SK-N-SH (cell line): ENCODE results near the gene SLC37A1. TPM values are rescaled to one million over a fixed set of nuclear protein-coding genes. Genes with fewer than 3 reads are reported as not detected.

Experiments
- CTCF ChIA-PET: fragments of 300-600, 350-600 bp; formaldehyde crosslinking; extraction: SDS; loops from one replicate; lab custom pipeline; 2021; lab: Yijun Ruan, JAX
- POLR2A ChIA-PET: fragments of 350-600 bp; sonication (Branson Sonifier 250); formaldehyde crosslinking; extraction: SDS; loops from one replicate; lab custom pipeline; 2020; ENCODE audit warnings: antibody characterized with exemption, inconsistent platforms; lab: Yijun Ruan, JAX
- DNase-seq: peaks from one replicate; pipeline ENCODE4 v3.0.0; 2012
- H2AFZ ChIP-seq: fragments of 200-600 bp; sonication (generic); 2 replicates; pipeline ENCODE4 v1.8.1; 2016; ENCODE audit warnings: antibody characterized with exemption, mild to moderate bottlenecking, low read depth
- H3F3A ChIP-seq: fragments of 200-600 bp; sonication (generic); replicated peaks from 2 replicates; pipeline ENCODE3; 2016; ENCODE audit warnings: antibody characterized with exemption, mild to moderate bottlenecking; ENCODE audit not compliant: insufficient read depth
- H3K27ac ChIP-seq, 2 experiments: fragments of 200-500 bp in 1 of 2; fragments of 200-600 bp in 1 of 2; sonication (Bioruptor generic) in 1 of 2; sonication (generic), shearing (Covaris generic) in 1 of 2; 2 replicates each; pipeline versions ENCODE4 v1.5.1 to v1.6.1; 2014 to 2016; ENCODE audit warnings: low read depth in 2 of 2, inconsistent platforms in 1 of 2, low read length in 1 of 2, mild to moderate bottlenecking in 1 of 2, mixed read lengths in 1 of 2
- H3K27me3 ChIP-seq: fragments of 200-600 bp; sonication (generic), shearing (Covaris generic); 2 replicates; pipeline ENCODE4 v1.6.1; 2016; ENCODE audit warnings: mixed run types; ENCODE audit not compliant: insufficient read depth
- H3K36me3 ChIP-seq, 2 experiments: fragments of 200-500 bp in 1 of 2; fragments of 200-600 bp in 1 of 2; sonication (Bioruptor generic) in 1 of 2; sonication (generic) in 1 of 2; replicated peaks in 1 of 2; 2 replicates each; pipeline versions ENCODE3 to v1.5.1; 2014 to 2016; ENCODE audit warnings: low read length in 1 of 2, mild to moderate bottlenecking in 1 of 2; ENCODE audit not compliant: insufficient read depth in 2 of 2, control insufficient read depth in 1 of 2
- H3K4me1 ChIP-seq, 2 experiments: fragments of 200-500 bp in 1 of 2; fragments of 200-600 bp in 1 of 2; sonication (Bioruptor generic) in 1 of 2; sonication (generic), shearing (Covaris generic) in 1 of 2; 2 replicates each; pipeline versions ENCODE4 v1.5.1 to v1.6.1; 2014 to 2016; ENCODE audit warnings: low read depth in 1 of 2, low read length in 1 of 2, mixed run types in 1 of 2; ENCODE audit not compliant: insufficient read depth in 2 of 2, control insufficient read depth in 1 of 2
- H3K4me2 ChIP-seq: fragments of 200-600 bp; sonication (generic), shearing (Covaris generic); 2 replicates; pipeline ENCODE4 v1.6.1; 2017; ENCODE audit warnings: mixed run types
- H3K4me3 ChIP-seq, 2 experiments: fragments of 200-500 bp in 1 of 2; fragments of 200-600 bp in 1 of 2; sonication (Bioruptor generic) in 1 of 2; sonication (generic), shearing (Covaris generic) in 1 of 2; 2 replicates each; pipeline versions ENCODE4 v1.5.1 to v1.8.1; 2014 to 2016; ENCODE audit warnings: low read depth in 2 of 2, inconsistent platforms in 1 of 2, low read length in 1 of 2, mild to moderate bottlenecking in 1 of 2, mixed read lengths in 1 of 2, moderate library complexity in 1 of 2
- H3K79me2 ChIP-seq: fragments of 200-600 bp; sonication (generic); 2 replicates; pipeline ENCODE4 v1.8.1; 2017; ENCODE audit warnings: mild to moderate bottlenecking; ENCODE audit not compliant: insufficient read depth
- H3K9ac ChIP-seq: fragments of 200-600 bp; sonication (generic); 2 replicates; pipeline ENCODE4 v1.6.1; 2017; ENCODE audit warnings: mixed run types
- H3K9me2 ChIP-seq: fragments of 200-600 bp; sonication (generic); 2 replicates; pipeline ENCODE4 v1.6.1; 2017; ENCODE audit warnings: mixed run types
- H3K9me3 ChIP-seq: fragments of 200-600 bp; sonication (generic); 2 replicates; pipeline ENCODE4 v1.6.1; 2017; ENCODE audit warnings: mixed run types, mild to moderate bottlenecking, moderate library complexity
- H4K20me1 ChIP-seq: fragments of 200-600 bp; sonication (generic); 2 replicates; pipeline ENCODE4 v1.6.1; 2017; ENCODE audit warnings: mild to moderate bottlenecking, mixed run types; ENCODE audit not compliant: insufficient read depth
- CHD2 ChIP-seq: fragments of 150-350 bp; IDR thresholded peaks from 2 replicates; pipeline ENCODE4 v1.6.1; 2018; ENCODE audit warnings: low read length; ENCODE audit not compliant: partially characterized antibody
- ELF1 ChIP-seq: IDR thresholded peaks from 2 replicates; pipeline ENCODE4 v1.4.0; 2012
- EZH2phosphoT487 ChIP-seq: fragments of 200-600 bp; sonication (generic); IDR thresholded peaks from 2 replicates; pipeline ENCODE4 v1.6.1; 2017; ENCODE audit warnings: low read depth, mixed run types, mild to moderate bottlenecking, antibody characterized with exemption, moderate library complexity, borderline replicate concordance
- FOSL2 ChIP-seq: IDR thresholded peaks from 2 replicates; pipeline ENCODE4 v1.4.0; 2012; ENCODE audit warnings: low read depth, mild to moderate bottlenecking, moderate library complexity, borderline replicate concordance
- FOXM1 ChIP-seq: IDR thresholded peaks from 2 replicates; pipeline ENCODE4 v1.4.0; 2012; ENCODE audit warnings: low read depth, mild to moderate bottlenecking
- GATA2 ChIP-seq: sonication (generic); formaldehyde crosslinking; IDR thresholded peaks from 2 replicates; pipeline ENCODE4 v1.5.0; 2020; ENCODE audit warnings: mild to moderate bottlenecking, missing genetic modification reagents
- MEF2A ChIP-seq: IDR thresholded peaks from 2 replicates; pipeline ENCODE4 v1.4.0; 2012; ENCODE audit warnings: low read depth, borderline replicate concordance
- MXI1 ChIP-seq: IDR thresholded peaks from 2 replicates; pipeline ENCODE4 v1.6.1; 2012; ENCODE audit warnings: mild to moderate bottlenecking, low read depth, low read length, improper control_type of control experiment
- NRF1 ChIP-seq: IDR thresholded peaks from 2 replicates; pipeline ENCODE4 v1.6.1; 2012; ENCODE audit warnings: low read depth, mild to moderate bottlenecking, low read length
- POLR2AphosphoS5 ChIP-seq: IDR thresholded peaks from 2 replicates; pipeline ENCODE4 v1.6.1; 2012; ENCODE audit warnings: low read depth, low read length
- RCOR1 ChIP-seq: fragments of 150-350 bp; IDR thresholded peaks from 2 replicates; pipeline ENCODE4 v1.6.1; 2017; ENCODE audit warnings: antibody characterized with exemption, low read length
- REST ChIP-seq: IDR thresholded peaks from 2 replicates; pipeline ENCODE4 v1.6.1; 2012; ENCODE audit warnings: mild to moderate bottlenecking, low read depth, low read length, moderate library complexity
- RFX5 ChIP-seq: IDR thresholded peaks from 2 replicates; pipeline ENCODE4 v1.6.1; 2012; ENCODE audit warnings: mild to moderate bottlenecking, improper control_type of control experiment, low read length
- SIN3A ChIP-seq: IDR thresholded peaks from 2 replicates; pipeline ENCODE4 v1.6.1; 2012; ENCODE audit warnings: low read depth, mild to moderate bottlenecking, low read length, moderate library complexity, borderline replicate concordance
- TAF1 ChIP-seq: IDR thresholded peaks from 2 replicates; pipeline ENCODE4 v1.6.1; 2012; ENCODE audit warnings: low read depth, mild to moderate bottlenecking, low read length, moderate library complexity, borderline replicate concordance
- TCF12 ChIP-seq: IDR thresholded peaks from 2 replicates; pipeline ENCODE4 v1.4.0; 2012
- TEAD4 ChIP-seq: IDR thresholded peaks from 2 replicates; pipeline ENCODE4 v1.4.0; 2012; ENCODE audit warnings: mild to moderate bottlenecking, borderline replicate concordance; ENCODE audit not compliant: insufficient read depth
- WGBS: methylation state at CpG from one replicate; pipeline ENCODE4 v1.1.6; 2017; ENCODE audit warnings: low lambda C conversion rate; 5-methylcytosine and 5-hydroxymethylcytosine counted together
- polyA plus RNA-seq, 3 experiments: library from polyadenylated mRNA; depleted of rRNA; stranded (reverse); fragments of >200 nt; gene quantifications; 2 replicates each; pipeline ENCODE4 v1.2.3, GENCODE V29; 2012
- TF ChIP-seq, protein P1 (sequence below): IDR thresholded peaks from 2 replicates; pipeline ENCODE4 v1.4.0; 2012; ENCODE audit warnings: low read depth
- TF ChIP-seq, protein P2 (sequence below): IDR thresholded peaks from 2 replicates; pipeline ENCODE4; 2012
- TF ChIP-seq, protein P3 (sequence below): IDR thresholded peaks from 2 replicates; pipeline ENCODE4 v1.4.0; 2012; ENCODE audit warnings: low read depth, borderline replicate concordance

SLC37A1 gene
- polyA plus RNA-seq, 1 of the 3 experiments (the other 2 are of a cell fraction): 2.8 TPM

DNA sequence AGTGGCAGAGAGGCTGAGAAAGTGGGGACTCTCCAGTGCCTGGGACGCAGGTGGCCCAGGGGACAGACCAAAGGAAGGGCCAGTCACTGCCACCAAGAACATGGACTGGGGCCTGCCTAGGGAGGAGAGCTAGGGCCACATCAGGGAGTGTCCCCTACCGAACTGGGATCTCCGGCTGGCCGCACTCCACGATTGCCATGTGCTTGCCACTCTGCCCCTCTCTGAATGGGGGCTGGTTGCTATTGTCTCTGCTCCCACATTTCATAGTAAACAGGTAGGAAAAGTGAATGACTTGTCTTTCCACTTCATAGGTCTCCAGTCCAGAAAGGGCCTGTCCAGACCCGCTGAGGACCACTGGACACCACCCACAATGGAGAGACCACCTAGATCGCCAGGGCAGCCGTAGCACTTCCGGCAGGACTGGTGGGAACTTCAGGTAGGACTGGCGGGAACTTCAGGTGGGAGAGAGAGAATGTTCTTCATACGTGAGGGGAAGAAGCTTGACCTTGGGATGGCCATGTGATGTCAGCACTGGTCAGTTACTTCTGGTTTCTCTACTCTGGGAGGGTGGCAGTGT lies 84.6 kb downstream of the SLC37A1 start:
- Histone ChIP-seq H3K4me3 (no peak overlapping the region), H3K4me2 (no peak overlapping the region), H2AFZ (no peak overlapping the region), H3K9me2 (no peaks in the 10 kb centered on the region), H3K79me2 (no peaks in the 10 kb centered on the region), H3K9ac (no peak overlapping the region), H3F3A (no peaks in the 10 kb centered on the region), H3K4me1 (peaks cover 0 to 4% of the 10 kb centered on the region in 2 experiments; a peak in 1 of 4 replicates), H3K27me3 (no peaks in the 10 kb centered on the region), H3K36me3 (no peaks in the 10 kb centered on the region), H3K9me3 (no peaks in the 10 kb centered on the region), H4K20me1 (no peaks in the 10 kb centered on the region), H3K27ac (no peak overlapping the region)
- ChIA-PET POLR2A (interaction anchor here (0.6 kb wide), 1 partner anchor 157 kb away, joined by 3 read pairs; no protein-coding TSS in a partner anchor), CTCF (no interaction called here)
- DNase-seq: no peak
- TF ChIP-seq, protein P1, sequence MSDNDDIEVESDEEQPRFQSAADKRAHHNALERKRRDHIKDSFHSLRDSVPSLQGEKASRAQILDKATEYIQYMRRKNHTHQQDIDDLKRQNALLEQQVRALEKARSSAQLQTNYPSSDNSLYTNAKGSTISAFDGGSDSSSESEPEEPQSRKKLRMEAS: no peak
- TF ChIP-seq, protein P2, sequence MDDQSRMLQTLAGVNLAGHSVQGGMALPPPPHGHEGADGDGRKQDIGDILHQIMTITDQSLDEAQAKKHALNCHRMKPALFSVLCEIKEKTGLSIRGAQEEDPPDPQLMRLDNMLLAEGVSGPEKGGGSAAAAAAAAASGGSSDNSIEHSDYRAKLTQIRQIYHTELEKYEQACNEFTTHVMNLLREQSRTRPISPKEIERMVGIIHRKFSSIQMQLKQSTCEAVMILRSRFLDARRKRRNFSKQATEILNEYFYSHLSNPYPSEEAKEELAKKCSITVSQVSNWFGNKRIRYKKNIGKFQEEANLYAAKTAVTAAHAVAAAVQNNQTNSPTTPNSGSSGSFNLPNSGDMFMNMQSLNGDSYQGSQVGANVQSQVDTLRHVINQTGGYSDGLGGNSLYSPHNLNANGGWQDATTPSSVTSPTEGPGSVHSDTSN: no peak
- TF ChIP-seq GATA2 (CRISPR knock-in tag) (no peak), CHD2 (no peak), TCF12 (no peak), REST (no peak), RFX5 (no peak), EZH2phosphoT487 (no peak), RCOR1 (no peak), POLR2AphosphoS5 (no peak), TAF1 (no peak), FOXM1 (no peak), MEF2A (no peak), FOSL2 (no peak), ELF1 (no peak), MXI1 (no peak), TEAD4 (no peak), NRF1 (no peak), SIN3A (no peak)
- TF ChIP-seq, protein P3, sequence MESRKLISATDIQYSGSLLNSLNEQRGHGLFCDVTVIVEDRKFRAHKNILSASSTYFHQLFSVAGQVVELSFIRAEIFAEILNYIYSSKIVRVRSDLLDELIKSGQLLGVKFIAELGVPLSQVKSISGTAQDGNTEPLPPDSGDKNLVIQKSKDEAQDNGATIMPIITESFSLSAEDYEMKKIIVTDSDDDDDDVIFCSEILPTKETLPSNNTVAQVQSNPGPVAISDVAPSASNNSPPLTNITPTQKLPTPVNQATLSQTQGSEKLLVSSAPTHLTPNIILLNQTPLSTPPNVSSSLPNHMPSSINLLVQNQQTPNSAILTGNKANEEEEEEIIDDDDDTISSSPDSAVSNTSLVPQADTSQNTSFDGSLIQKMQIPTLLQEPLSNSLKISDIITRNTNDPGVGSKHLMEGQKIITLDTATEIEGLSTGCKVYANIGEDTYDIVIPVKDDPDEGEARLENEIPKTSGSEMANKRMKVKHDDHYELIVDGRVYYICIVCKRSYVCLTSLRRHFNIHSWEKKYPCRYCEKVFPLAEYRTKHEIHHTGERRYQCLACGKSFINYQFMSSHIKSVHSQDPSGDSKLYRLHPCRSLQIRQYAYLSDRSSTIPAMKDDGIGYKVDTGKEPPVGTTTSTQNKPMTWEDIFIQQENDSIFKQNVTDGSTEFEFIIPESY: no peak
- WGBS: 67% methylated on average over 11 of the region's 11 CpGs
